ENCODE data around the gene UIMC1.

Gene UIMC1

DNA sequence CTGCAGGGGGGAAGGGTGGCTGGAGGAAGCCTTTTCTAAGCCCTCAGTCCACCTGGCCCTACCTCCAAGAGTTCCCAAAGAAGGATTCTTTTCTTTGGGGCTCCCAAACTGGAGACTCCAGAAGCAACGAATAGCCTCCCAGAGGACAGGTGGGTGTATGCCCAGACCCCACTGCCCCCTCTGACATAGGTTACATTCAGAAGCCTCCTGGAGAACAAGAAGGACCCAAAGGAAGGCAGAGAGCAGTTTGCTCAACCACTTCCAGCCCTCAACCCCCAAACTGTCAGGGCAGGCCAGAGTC is 117.8 kb downstream of the UIMC1 start:
- no peak for TF ChIP-seq CTCF (IDR thresholded peaks at IDR 0.05)

GRCh38 chr5:176888016-176888864 is 118.3 kb downstream of the UIMC1 start:
- TF ChIP-seq CTCF (IDR thresholded peaks at IDR 0.05) = no peak

- no peak for TF ChIP-seq CTCF (IDR thresholded peaks at IDR 0.05)
These were observed 119.2 kb downstream of the UIMC1 start for GRCh38 chr5:176887252-176887849.

DNA sequence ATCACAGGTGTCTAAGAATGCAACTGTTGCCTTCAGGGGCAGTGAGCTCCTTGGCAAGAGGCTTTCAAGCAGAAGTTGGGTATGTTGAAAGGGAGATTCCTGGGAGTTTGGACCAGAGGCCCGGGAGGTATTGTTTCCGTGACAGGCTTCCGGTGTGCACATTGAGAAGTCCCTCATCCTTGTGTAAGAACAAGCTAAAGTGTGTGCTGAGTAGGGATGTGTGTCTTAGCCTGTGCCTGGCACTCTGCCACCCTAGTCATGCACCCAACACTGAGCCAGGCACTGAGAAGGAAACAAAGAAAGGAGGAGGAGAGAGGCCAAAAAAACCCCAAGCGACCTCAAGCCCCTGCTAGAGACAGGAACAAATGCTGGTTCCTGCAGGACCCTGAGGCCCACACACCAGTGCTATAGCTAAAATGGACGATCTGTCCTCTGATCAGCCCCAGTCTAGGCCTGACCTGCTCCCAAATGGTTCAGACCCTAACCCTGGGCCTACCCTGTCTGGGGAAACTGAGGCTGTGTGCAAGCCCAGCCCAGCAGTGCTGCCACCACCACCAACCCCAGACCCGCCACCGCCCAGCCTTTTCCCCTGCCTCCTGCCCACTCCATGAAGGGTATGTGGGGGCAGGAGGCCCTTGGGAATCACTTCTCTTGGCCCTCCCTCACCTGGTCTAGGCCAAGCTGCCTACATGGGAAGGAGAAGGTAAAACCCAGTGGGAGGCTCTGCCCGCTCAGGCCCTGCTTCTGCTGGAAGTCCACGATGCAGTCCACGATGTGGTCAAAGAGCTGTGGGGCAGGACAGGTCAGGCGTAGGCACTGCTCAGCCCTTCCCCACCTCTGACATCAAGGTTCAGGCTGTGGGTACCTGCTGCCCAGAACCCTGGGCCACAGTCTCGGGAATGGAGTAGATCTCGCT is 120.0 kb downstream of the UIMC1 start:
- TF ChIP-seq CTCF (IDR thresholded peaks at IDR 0.05) = no peak

DNA sequence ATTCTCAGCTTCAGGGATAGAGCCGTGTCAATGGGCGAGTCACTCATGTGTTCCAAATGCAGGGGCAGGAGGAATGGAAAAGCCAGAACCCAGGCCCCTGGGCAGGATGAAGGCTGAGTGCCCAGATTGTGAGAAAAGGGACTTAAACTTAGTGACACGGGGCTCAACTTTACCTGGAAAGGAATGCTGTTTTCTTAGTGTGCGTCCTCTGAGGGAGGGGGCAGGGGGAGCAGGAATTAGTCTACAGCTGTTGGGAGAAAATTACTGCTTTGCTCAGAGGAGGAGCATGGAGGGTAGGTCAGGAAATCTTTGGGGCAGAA is 122.0 kb downstream of the UIMC1 start:
- TF ChIP-seq CTCF (IDR thresholded peaks at IDR 0.05) = no peak

DNA sequence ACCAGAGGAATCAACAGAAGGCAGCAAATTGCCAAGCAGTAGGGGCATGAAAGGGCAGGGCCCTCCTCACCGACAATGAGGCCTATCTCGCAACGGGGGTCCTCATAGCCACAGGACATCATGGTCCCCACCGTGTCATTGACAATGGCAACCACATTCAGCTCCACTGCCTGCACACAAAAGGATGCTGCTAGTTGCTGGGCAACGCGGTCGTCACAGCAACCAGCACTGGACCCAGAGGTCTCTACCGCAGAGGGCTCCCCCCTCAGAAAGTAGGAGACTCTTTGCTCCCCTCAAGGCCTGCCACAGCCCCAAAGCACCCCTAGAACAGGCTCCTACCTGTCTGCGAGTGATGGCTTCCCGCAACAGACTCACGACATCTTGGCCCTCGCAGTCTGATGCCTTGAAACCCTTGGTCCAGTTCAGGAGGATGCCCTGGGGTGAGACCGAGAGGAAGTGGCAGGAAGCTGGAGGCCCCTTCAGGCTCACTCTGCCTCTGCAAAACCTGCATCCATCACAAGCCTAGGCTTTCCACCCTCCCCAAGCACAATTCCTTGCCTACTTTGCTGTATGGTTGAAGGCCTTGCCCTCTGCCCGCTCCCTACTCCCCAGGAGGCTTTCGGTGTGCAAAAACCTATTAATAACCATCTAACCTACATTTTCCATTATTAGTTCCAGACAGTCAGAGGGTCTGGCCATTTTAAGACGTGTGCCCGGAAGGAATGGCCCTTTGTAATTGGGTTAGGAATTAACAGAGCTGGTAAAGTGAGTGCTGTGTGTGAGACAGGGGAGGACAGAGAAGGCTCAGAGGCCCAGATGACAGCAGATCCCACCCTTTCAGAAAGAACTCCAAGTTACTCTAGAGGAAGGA is 122.6 kb downstream of the UIMC1 start:
- no peak for TF ChIP-seq CTCF (IDR thresholded peaks at IDR 0.05)

DNA sequence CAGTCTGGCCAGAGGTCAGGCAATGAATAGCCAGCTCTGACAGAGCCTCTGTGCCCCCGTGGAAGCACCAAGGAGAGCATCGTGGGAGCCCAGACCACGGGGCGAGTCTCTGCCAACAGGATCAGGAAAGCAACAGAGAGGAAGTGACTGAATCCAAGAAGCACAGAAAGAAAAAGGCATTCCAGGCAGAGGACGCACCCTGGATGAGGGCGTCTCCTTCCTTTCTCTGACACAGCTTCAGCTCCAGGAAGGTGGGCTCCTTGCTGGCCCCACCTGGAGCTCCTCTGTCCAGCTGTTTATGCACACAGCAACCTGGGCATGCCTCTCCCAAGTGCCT is 124.0 kb downstream of the UIMC1 start:
- no peak for TF ChIP-seq CTCF (IDR thresholded peaks at IDR 0.05)
